ENCODE results near the gene PEMT. TPM values are rescaled to one million over a fixed set of nuclear protein-coding genes. Genes with fewer than 3 reads are reported as not detected.
A peak's percentile ranks its signal among the peaks of the same experiment; 100 is the strongest.

PEMT gene
- total RNA-seq, 1 experiment from 2014 or later, result 18.9 TPM

- in situ Hi-C loops (cut with HindIII; ENCODE audit: low pct_unique_long_range_greater_than_20kb, low sequenced_read_pairs), result no loop called here
Measured at GRCh38 chr17:17500999-17501605, 90.4 kb downstream of the PEMT start.

GRCh38 chr17:17499402-17500145 is 91.9 kb downstream of the PEMT start:
- no peak for DNase-seq (ENCODE audit: low read depth)
- in situ Hi-C loops (cut with HindIII; ENCODE audit: low pct_unique_long_range_greater_than_20kb, low sequenced_read_pairs), result no loop called here

More at GRCh38 chr17:17500999-17501605, 90.4 kb downstream of the PEMT start:
- no peak for DNase-seq (ENCODE audit: low read depth)

GRCh38 chr17:17498606-17499301 is 92.8 kb downstream of the PEMT start:
- DNase-seq (ENCODE audit: low read depth), result no peak
- in situ Hi-C loops (cut with HindIII; ENCODE audit: low pct_unique_long_range_greater_than_20kb, low sequenced_read_pairs), result no loop called here

- in situ Hi-C loops (cut with HindIII; ENCODE audit: low pct_unique_long_range_greater_than_20kb, low sequenced_read_pairs), result no loop called here
Measured at GRCh38 chr17:17497845-17498520, 93.5 kb downstream of the PEMT start.

GRCh38 chr17:17497065-17497844 is 94.3 kb downstream of the PEMT start:
- in situ Hi-C loops (cut with HindIII; ENCODE audit: low pct_unique_long_range_greater_than_20kb, low sequenced_read_pairs), result no loop called here
- DNase-seq (ENCODE audit: low read depth), result no peak

More at GRCh38 chr17:17497845-17498520, 93.5 kb downstream of the PEMT start:
- no peak for DNase-seq (ENCODE audit: low read depth)

GRCh38 chr17:17496189-17497064 is 95.1 kb downstream of the PEMT start, which contains the start of gene RASD1:
Gene RASD1 (minus strand): TSS chr17:17496395. CDS start chr17:17496181, 214 bp downstream.
- peak; percentile 65 for DNase-seq (ENCODE audit: low read depth)
- in situ Hi-C loops (cut with HindIII; ENCODE audit: low pct_unique_long_range_greater_than_20kb, low sequenced_read_pairs), result no loop called here

- in situ Hi-C loops (cut with HindIII; ENCODE audit: low pct_unique_long_range_greater_than_20kb, low sequenced_read_pairs), result no loop called here
Measured at GRCh38 chr17:17495536-17496188, 95.8 kb downstream of the PEMT start.

GRCh38 chr17:17494870-17495535 is 96.5 kb downstream of the PEMT start:
- in situ Hi-C loops (cut with HindIII; ENCODE audit: low pct_unique_long_range_greater_than_20kb, low sequenced_read_pairs), result no loop called here
- no peak for DNase-seq (ENCODE audit: low read depth)

More at GRCh38 chr17:17495536-17496188, 95.8 kb downstream of the PEMT start:
- DNase-seq (ENCODE audit: low read depth), result no peak

GRCh38 chr17:17494499-17494869 is 97.0 kb downstream of the PEMT start:
- in situ Hi-C loops (cut with HindIII; ENCODE audit: low pct_unique_long_range_greater_than_20kb, low sequenced_read_pairs), result no loop called here
- no peak for DNase-seq (ENCODE audit: low read depth)

GRCh38 chr17:17493986-17494466 is 97.5 kb downstream of the PEMT start:
- no peak for DNase-seq (ENCODE audit: low read depth)
- in situ Hi-C loops (cut with HindIII; ENCODE audit: low pct_unique_long_range_greater_than_20kb, low sequenced_read_pairs), result no loop called here

- in situ Hi-C loops (cut with HindIII; ENCODE audit: low pct_unique_long_range_greater_than_20kb, low sequenced_read_pairs), result no loop called here
- DNase-seq (ENCODE audit: low read depth), result no peak
Measured at GRCh38 chr17:17493249-17493985, 98.1 kb downstream of the PEMT start.

- in situ Hi-C loops (cut with HindIII; ENCODE audit: low pct_unique_long_range_greater_than_20kb, low sequenced_read_pairs), result no loop called here
- no peak for DNase-seq (ENCODE audit: low read depth)
Measured at GRCh38 chr17:17492571-17492970, 98.9 kb downstream of the PEMT start.

GRCh38 chr17:17492085-17492484 is 99.4 kb downstream of the PEMT start:
- DNase-seq (ENCODE audit: low read depth), result no peak
- in situ Hi-C loops (cut with HindIII; ENCODE audit: low pct_unique_long_range_greater_than_20kb, low sequenced_read_pairs), result no loop called here

- in situ Hi-C loops (cut with HindIII; ENCODE audit: low pct_unique_long_range_greater_than_20kb, low sequenced_read_pairs), result no loop called here
Measured at GRCh38 chr17:17491546-17491988, 99.9 kb downstream of the PEMT start.

GRCh38 chr17:17491031-17491471 is 100.5 kb downstream of the PEMT start:
- in situ Hi-C loops (cut with HindIII; ENCODE audit: low pct_unique_long_range_greater_than_20kb, low sequenced_read_pairs), result no loop called here
- DNase-seq (ENCODE audit: low read depth), result no peak

More at GRCh38 chr17:17491546-17491988, 99.9 kb downstream of the PEMT start:
- DNase-seq (ENCODE audit: low read depth), result no peak
